A549 (cell line): ENCODE results near the gene KATNA1. TPM values are rescaled to one million over a fixed set of nuclear protein-coding genes. Genes with fewer than 3 reads are reported as not detected.
A peak's percentile ranks its signal among the peaks of the same experiment; 100 is the strongest.

ENCODE experiments used
- ATAC-seq, 2 experiments: fragments of 200-7000 bp in 1 of 2; fragments of >200 bp in 1 of 2; cut with Nextera tagmentation in 1 of 2; cut with Tn5 transposase in 1 of 2; 3 replicates each; pipeline versions ENCODE4 v1.8.0 to v1.9.1; 2018 to 2020; ENCODE audit warnings: mild to moderate bottlenecking in 1 of 2, moderate library complexity in 1 of 2
- CTCF ChIA-PET: fragments of 300-600 bp; sonication (Branson Sonifier 250); formaldehyde crosslinking; extraction: SDS; loops from one replicate; lab custom pipeline; 2021; ENCODE audit warnings: antibody characterized with exemption, inconsistent platforms; lab: Yijun Ruan, JAX
- POLR2A ChIA-PET: fragments of 350-600 bp; formaldehyde crosslinking; extraction: SDS; loops from one replicate; lab custom pipeline; 2021; ENCODE audit warnings: antibody characterized with exemption, inconsistent platforms; lab: Yijun Ruan, JAX
- DNase-seq, 2 experiments: peaks; one replicate each; pipeline versions ENCODE4 v3.0.0 to v3.0.0-alpha.2; 2011 to 2016; ENCODE audit warnings: low read depth in 1 of 2, low spot score in 1 of 2
- FAIRE-seq: peaks from 2 replicates; lab custom pipeline; 2011; peaks lifted over from hg19 to GRCh38; lab: Jason Lieb, UNC
- H3K27ac ChIP-seq, 2 experiments: fragments of >200 bp; sonication (Bioruptor Twin); formaldehyde crosslinking; 3 replicates each; pipeline ENCODE4 v1.5.1; 2016 to 2017
- H3K4me1 ChIP-seq: fragments of >200 bp; sonication (Bioruptor Twin); formaldehyde crosslinking; 3 replicates; pipeline ENCODE4 v1.6.1; 2016
- H3K4me2 ChIP-seq: fragments of >200 bp; sonication (Bioruptor Twin); formaldehyde crosslinking; 3 replicates; pipeline ENCODE4 v1.6.1; 2016
- H3K4me3 ChIP-seq: fragments of >200 bp; sonication (Bioruptor Twin); formaldehyde crosslinking; 3 replicates; pipeline ENCODE4 v1.5.1; 2016
- H3K9me3 ChIP-seq: fragments of >200 bp; sonication (Bioruptor Twin); formaldehyde crosslinking; 3 replicates; pipeline ENCODE4 v1.6.1; 2016
- ATOH8 ChIP-seq: fragments of 250-450 bp; sonication (Bioruptor Pico); IDR thresholded peaks from 2 replicates; pipeline ENCODE4 v1.5.0; 2020; ENCODE audit warnings: low read depth, mild to moderate bottlenecking, moderate library complexity
- EHF ChIP-seq: fragments of 250-450 bp; sonication (Bioruptor Pico); IDR thresholded peaks from 2 replicates; pipeline ENCODE4 v1.5.0; 2020; ENCODE audit warnings: mild to moderate bottlenecking
- FOSL2 ChIP-seq, 2 experiments: fragments of 450-650 bp in 1 of 2; fragments of >200 bp in 1 of 2; sonication (Bioruptor Twin) in 1 of 2; formaldehyde crosslinking; IDR thresholded peaks; 2 replicates each; pipeline versions ENCODE4 v1.5.0 to v1.6.1; 2016 to 2020; ENCODE audit warnings: mild to moderate bottlenecking in 1 of 2, moderate library complexity in 1 of 2
- HEYL ChIP-seq: fragments of 250-450 bp; sonication (Bioruptor Pico); IDR thresholded peaks from 2 replicates; pipeline ENCODE4 v1.8.0; 2021; ENCODE audit warnings: mild to moderate bottlenecking, moderate library complexity
- HOXB13 ChIP-seq: fragments of 250-450 bp; sonication (Bioruptor Pico); IDR thresholded peaks from 2 replicates; pipeline ENCODE4 v1.5.0; 2020; ENCODE audit warnings: low read depth, mild to moderate bottlenecking, moderate library complexity
- HOXB5 ChIP-seq: fragments of 250-450 bp; sonication (Bioruptor Pico); IDR thresholded peaks from 2 replicates; pipeline ENCODE4 v1.5.0; 2020; ENCODE audit warnings: mild to moderate bottlenecking, moderate library complexity
- JUN ChIP-seq, 2 experiments: fragments of >200 bp; sonication (Bioruptor Twin); formaldehyde crosslinking; IDR thresholded peaks; 2 replicates in 1 of 2; 3 replicates in 1 of 2; pipeline ENCODE4 v1.6.1; 2016 to 2017
- KDM1A ChIP-seq: fragments of 200-600 bp; sonication (generic); IDR thresholded peaks from 2 replicates; pipeline ENCODE4 v1.6.1; 2016; ENCODE audit warnings: low read depth, mild to moderate bottlenecking
- KDM5A ChIP-seq: fragments of 200-600 bp; sonication (generic); IDR thresholded peaks from 2 replicates; pipeline ENCODE4 v1.6.1; 2016; ENCODE audit warnings: antibody characterized with exemption, mild to moderate bottlenecking
- NPAS2 ChIP-seq: fragments of 250-450 bp; sonication (Bioruptor Pico); IDR thresholded peaks from 2 replicates; pipeline ENCODE4 v1.8.0; 2022; ENCODE audit warnings: mild to moderate bottlenecking, moderate library complexity, borderline replicate concordance
- RCOR1 ChIP-seq: fragments of 150-350 bp; IDR thresholded peaks from 2 replicates; pipeline ENCODE4 v1.6.1; 2014; ENCODE audit warnings: antibody characterized with exemption, low read length, low read depth
- REST ChIP-seq: fragments of 200-600 bp; sonication (generic); IDR thresholded peaks from 2 replicates; pipeline ENCODE4 v1.6.1; 2016; ENCODE audit warnings: antibody characterized with exemption, mild to moderate bottlenecking, moderate library complexity
- RFX5 ChIP-seq: fragments of 450-650 bp; IDR thresholded peaks from 2 replicates; pipeline ENCODE4 v1.7.1; 2014; ENCODE audit warnings: antibody characterized with exemption, mild to moderate bottlenecking, moderate library complexity
- SMC3 ChIP-seq: fragments of >200 bp; sonication (Bioruptor Twin); formaldehyde crosslinking; IDR thresholded peaks from 3 replicates; pipeline ENCODE4 v1.6.1; 2018; ENCODE audit warnings: inconsistent platforms
- TP53 ChIP-seq: fragments of 250-450 bp; sonication (Bioruptor Pico); IDR thresholded peaks from 2 replicates; pipeline ENCODE4 v1.5.0; 2021; ENCODE audit warnings: mild to moderate bottlenecking, moderate library complexity
- USF2 ChIP-seq: fragments of 450-650 bp; IDR thresholded peaks from 2 replicates; pipeline ENCODE4 v1.6.1; 2014; ENCODE audit warnings: antibody characterized with exemption
- ZC3H11A ChIP-seq: fragments of 450-650 bp; IDR thresholded peaks from 2 replicates; pipeline ENCODE4 v1.6.1; 2014; ENCODE audit warnings: antibody characterized with exemption, mild to moderate bottlenecking
- ZFP36 ChIP-seq: fragments of 450-650 bp; IDR thresholded peaks from 2 replicates; pipeline ENCODE4 v1.6.1; 2014; ENCODE audit warnings: borderline replicate concordance; ENCODE audit not compliant: partially characterized antibody
- ZNF302 ChIP-seq: fragments of 250-450 bp; sonication (Bioruptor Pico); IDR thresholded peaks from 2 replicates; pipeline ENCODE4 v1.9.0; 2021; ENCODE audit warnings: inconsistent platforms, mild to moderate bottlenecking, moderate library complexity
- WGBS: methylation state at CpG from one replicate; pipeline ENCODE4 v1.1.6; 2017; ENCODE audit errors: missing lambda C conversion rate; 5-methylcytosine and 5-hydroxymethylcytosine counted together
- polyA plus RNA-seq, 4 experiments: library from polyadenylated mRNA; depleted of rRNA in 3 of 4; stranded (reverse); fragments of >200 nt; fragmentation: RNase III in 1 of 4; extraction: RNeasy Plus Mini Kit Qiagen cat#74134 plus additional on column Dnase treatment in 1 of 4; gene quantifications; 2 replicates in 3 of 4; 3 replicates in 1 of 4; pipeline ENCODE4 v1.2.3, GENCODE V29; 2011 to 2017
- TF ChIP-seq, protein P1 (sequence below): fragments of 150-350 bp; IDR thresholded peaks from 2 replicates; pipeline ENCODE4 v1.6.1; 2014; ENCODE audit warnings: low read depth, mild to moderate bottlenecking, low read length
- TF ChIP-seq, protein P2 (sequence below): fragments of >200 bp; sonication (Bioruptor Twin); formaldehyde crosslinking; IDR thresholded peaks from 2 replicates; pipeline ENCODE4 v1.6.1; 2016

KATNA1 gene
- polyA plus RNA-seq, 2 of the 4 experiments (the other 2 are of a cell fraction): 9.4 to 27.0 TPM

GRCh38 chr6:149642829-149643580 is 5.5 kb downstream of the KATNA1 start:
- ChIA-PET CTCF (no interaction called here), POLR2A (no interaction called here)
- no peak overlapping the region for H3K4me2 ChIP-seq
- H3K9me3 ChIP-seq: no peaks in the 10 kb centered on the region
- TF ChIP-seq SMC3 (no peak), EHF (no peak), KDM1A (no peak), HOXB5 (no peak), HEYL (no peak), JUN (IDR thresholded peaks at IDR 0.05) (no peak), ZC3H11A (no peak), RFX5 (no peak)
- FAIRE-seq: no peak
- no peak overlapping the region for H3K4me3 ChIP-seq
- H3K27ac ChIP-seq: peak overlapping the region in 1 of 2 experiments; percentile 39; a peak in 1 of 6 replicates
- 82% methylated on average over 1 of the region's 1 CpG for WGBS
- no peak for ATAC-seq
- no peak for DNase-seq
- H3K4me1 ChIP-seq: peaks cover 14% of the 10 kb centered on the region; the same call in 2 of the 3 replicates

GRCh38 chr6:149636124-149636523 is 12.4 kb downstream of the KATNA1 start:
- TF ChIP-seq, protein P1, sequence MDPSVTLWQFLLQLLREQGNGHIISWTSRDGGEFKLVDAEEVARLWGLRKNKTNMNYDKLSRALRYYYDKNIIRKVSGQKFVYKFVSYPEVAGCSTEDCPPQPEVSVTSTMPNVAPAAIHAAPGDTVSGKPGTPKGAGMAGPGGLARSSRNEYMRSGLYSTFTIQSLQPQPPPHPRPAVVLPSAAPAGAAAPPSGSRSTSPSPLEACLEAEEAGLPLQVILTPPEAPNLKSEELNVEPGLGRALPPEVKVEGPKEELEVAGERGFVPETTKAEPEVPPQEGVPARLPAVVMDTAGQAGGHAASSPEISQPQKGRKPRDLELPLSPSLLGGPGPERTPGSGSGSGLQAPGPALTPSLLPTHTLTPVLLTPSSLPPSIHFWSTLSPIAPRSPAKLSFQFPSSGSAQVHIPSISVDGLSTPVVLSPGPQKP: no peak
- no peak for TF ChIP-seq FOSL2 (IDR thresholded peaks at IDR 0.05)
- peak; percentile 69 for TF ChIP-seq FOSL2 (CRISPR knock-in tag; IDR thresholded peaks at IDR 0.05)
- CTCF ChIA-PET: interaction anchor here (1.2 to 1.4 kb wide), 2 partner anchors 8 to 55 kb away, joined by 3 read pairs; no protein-coding TSS in a partner anchor
- no peak overlapping the region for H3K27ac ChIP-seq
- no peaks in the 10 kb centered on the region for H3K9me3 ChIP-seq
- H3K4me1 ChIP-seq: peaks cover 6% of the 10 kb centered on the region; the same call in 2 of the 3 replicates
- POLR2A ChIA-PET: no interaction called here
- no peak overlapping the region for H3K4me3 ChIP-seq
- peak overlapping the region; percentile 41; the same call in 2 of the 3 replicates for H3K4me2 ChIP-seq
- FAIRE-seq (no peak), DNase-seq (peak in 1 of 2 experiments; percentile 46), ATAC-seq (no peak)
- 13% methylated on average over 2 of the region's 2 CpGs for WGBS

GRCh38 chr6:149634315-149634714 is 14.2 kb downstream of the KATNA1 start:
- POLR2A ChIA-PET: no interaction called here
- H3K4me2 ChIP-seq: no peak overlapping the region
- no peak overlapping the region for H3K27ac ChIP-seq
- H3K4me3 ChIP-seq: no peak overlapping the region
- no peak for FAIRE-seq
- H3K4me1 ChIP-seq: peaks cover 6% of the 10 kb centered on the region; the same call in 2 of the 3 replicates
- no peak for TF ChIP-seq ATOH8 (CRISPR knock-in tag)
- TF ChIP-seq ZFP36: no peak
- no peak for TF ChIP-seq NPAS2 (CRISPR knock-in tag)
- TF ChIP-seq REST: no peak
- TF ChIP-seq USF2: no peak
- TF ChIP-seq RCOR1: no peak
- no peak for TF ChIP-seq SMC3
- TF ChIP-seq ZNF302 (CRISPR knock-in tag): no peak
- TF ChIP-seq, protein P1: no peak
- no peak for TF ChIP-seq EHF
- TF ChIP-seq HOXB13 (CRISPR knock-in tag): no peak
- no peak for TF ChIP-seq KDM5A
- no peak for TF ChIP-seq TP53 (CRISPR knock-in tag)
- no peak for TF ChIP-seq KDM1A
- TF ChIP-seq, protein P2, sequence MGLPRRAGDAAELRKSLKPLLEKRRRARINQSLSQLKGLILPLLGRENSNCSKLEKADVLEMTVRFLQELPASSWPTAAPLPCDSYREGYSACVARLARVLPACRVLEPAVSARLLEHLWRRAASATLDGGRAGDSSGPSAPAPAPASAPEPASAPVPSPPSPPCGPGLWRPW: no peak
- TF ChIP-seq, all 56 proteins: peak for 0
- WGBS: 96% methylated on average over 1 of the region's 1 CpG
- ATAC-seq (no peak), DNase-seq (no peak)
- CTCF ChIA-PET: interaction anchor here (1.2 kb wide), 1 partner anchor 10 kb away, joined by 3 read pairs; no protein-coding TSS in a partner anchor
- no peaks in the 10 kb centered on the region for H3K9me3 ChIP-seq
